KMS-11 (cell line): ENCODE results near the gene GSTM2.
A peak's percentile ranks its signal among the peaks of the same experiment; 100 is the strongest.

Experiments used
- H2AFZ ChIP-seq: fragments of 200-600 bp; sonication (generic); 2 replicates; pipeline ENCODE4 v1.6.1; 2016; ENCODE audit warnings: antibody characterized with exemption, mixed run types, low read depth
- H3K27ac ChIP-seq: fragments of 200-600 bp; sonication (generic); 2 replicates; pipeline ENCODE4 v1.6.1; 2016; ENCODE audit warnings: mild to moderate bottlenecking, mixed run types
- H3K27me3 ChIP-seq: fragments of 200-600 bp; sonication (generic); 2 replicates; pipeline ENCODE4 v1.6.1; 2017; ENCODE audit warnings: mild to moderate bottlenecking, low read depth, mixed run types, moderate library complexity; ENCODE audit not compliant: insufficient read depth
- H3K36me3 ChIP-seq: fragments of 200-600 bp; sonication (generic); 2 replicates; pipeline ENCODE4 v1.6.1; 2017; ENCODE audit warnings: mild to moderate bottlenecking, mixed run types; ENCODE audit not compliant: insufficient read depth
- H3K4me1 ChIP-seq: fragments of 200-600 bp; sonication (generic); 2 replicates; pipeline ENCODE4 v1.6.1; 2016; ENCODE audit warnings: mild to moderate bottlenecking, low read depth, mixed run types; ENCODE audit not compliant: poor library complexity, severe bottlenecking
- H3K4me2 ChIP-seq: fragments of 200-600 bp; sonication (generic); 2 replicates; pipeline ENCODE4 v1.7.0; 2016; ENCODE audit warnings: mild to moderate bottlenecking, mixed run types
- H3K4me3 ChIP-seq: fragments of 200-600 bp; sonication (generic); IDR thresholded peaks from 2 replicates; pipeline ENCODE4 v1.6.1; 2017; ENCODE audit warnings: low read depth, low read length, mixed read lengths; ENCODE audit not compliant: insufficient read depth
- H3K79me2 ChIP-seq: fragments of 200-600 bp; sonication (generic); 2 replicates; pipeline ENCODE4 v1.6.1; 2016; ENCODE audit warnings: low read depth, mixed run types; ENCODE audit not compliant: insufficient read depth
- H3K9ac ChIP-seq: fragments of 200-600 bp; sonication (generic); 2 replicates; pipeline ENCODE4 v1.6.1; 2016; ENCODE audit warnings: mild to moderate bottlenecking, mixed run types
- H4K20me1 ChIP-seq: fragments of 200-600 bp; sonication (generic); 2 replicates; pipeline ENCODE4 v1.6.1; 2016; ENCODE audit warnings: mild to moderate bottlenecking, mixed run types; ENCODE audit not compliant: insufficient read depth
- CTCF ChIP-seq: fragments of 200-600 bp; sonication (generic); conservative IDR thresholded peaks from 2 replicates; pipeline ENCODE4 v1.6.1; 2017; ENCODE audit warnings: low read depth, mild to moderate bottlenecking, antibody characterized with exemption, low read length, moderate library complexity, mixed read lengths

GSTM2 gene

DNA sequence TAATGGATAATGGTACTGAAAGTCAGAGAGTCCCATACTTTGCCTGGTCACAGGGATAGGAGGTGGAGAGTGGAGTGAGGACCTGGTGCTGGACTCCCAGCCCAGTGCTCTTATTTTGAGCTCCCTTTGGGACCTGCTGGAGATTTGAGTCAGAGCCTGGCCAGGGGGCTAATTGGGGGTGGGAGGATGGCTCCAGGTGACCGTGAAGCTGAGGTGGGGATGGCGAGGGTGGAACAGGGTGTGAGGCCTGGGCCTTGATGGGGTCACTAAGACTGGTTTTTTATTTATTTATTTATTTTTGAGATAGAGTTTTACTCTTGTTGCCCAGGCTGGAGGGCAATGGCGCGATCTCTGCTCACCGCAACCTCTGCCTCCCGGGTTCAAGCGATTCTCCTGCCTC, 30.4 kb upstream of the GSTM2 start:
- Histone ChIP-seq H3K79me2 (no peaks in the 10 kb centered on the region), H3K4me3 (no peak overlapping the region), H3K36me3 (no peaks in the 10 kb centered on the region), H4K20me1 (no peaks in the 10 kb centered on the region), H3K27me3 (no peaks in the 10 kb centered on the region), H3K9ac (no peak overlapping the region), H3K4me1 (peaks cover 28% of the 10 kb centered on the region), H2AFZ (no peak overlapping the region), H3K27ac (no peak overlapping the region), H3K4me2 (no peak overlapping the region)
- no peak for TF ChIP-seq CTCF

DNA sequence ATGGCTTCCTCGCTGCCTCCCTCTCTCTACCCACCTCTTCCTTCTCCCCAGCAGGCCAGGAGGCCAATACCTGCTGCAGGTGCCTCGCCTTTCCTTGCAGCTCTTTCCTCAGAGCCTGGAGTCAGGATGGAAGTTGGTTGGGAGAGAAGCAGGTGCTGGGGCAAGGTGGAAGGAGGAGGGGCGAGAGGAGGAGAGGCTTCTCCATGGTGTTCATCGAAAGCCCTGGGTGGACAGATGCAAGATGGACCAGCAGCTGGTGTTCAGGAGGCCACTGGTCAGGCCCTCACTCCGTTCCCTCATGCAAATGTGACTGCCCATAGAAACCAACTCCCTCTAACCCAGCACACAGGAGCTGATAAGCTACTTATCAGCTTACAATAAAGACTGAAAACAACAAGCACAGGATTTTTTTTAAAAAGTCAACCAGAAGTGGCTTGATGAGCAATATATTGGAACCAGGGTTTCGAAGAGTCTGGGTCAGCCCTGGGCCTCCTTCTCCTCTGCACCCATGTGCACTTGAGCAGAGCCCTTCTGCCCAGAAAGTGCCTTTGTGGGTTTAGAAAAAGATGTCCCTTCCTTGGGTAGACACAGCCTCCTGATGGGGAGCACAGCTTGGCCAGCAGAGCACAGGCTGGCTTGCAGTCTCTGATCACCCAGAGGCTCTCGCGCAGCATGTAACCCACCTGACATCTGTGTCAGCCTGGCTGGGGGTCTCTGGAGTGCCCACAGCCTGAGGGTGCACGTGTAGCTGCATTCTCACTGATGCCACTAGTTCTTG, 28.6 kb upstream of the GSTM2 start:
- no peak for TF ChIP-seq CTCF
- Histone ChIP-seq H3K9ac (no peak overlapping the region), H3K4me2 (no peak overlapping the region), H3K4me1 (peaks cover 38% of the 10 kb centered on the region), H3K4me3 (no peak overlapping the region), H3K36me3 (no peaks in the 10 kb centered on the region), H2AFZ (no peak overlapping the region), H3K27me3 (no peaks in the 10 kb centered on the region), H3K79me2 (no peaks in the 10 kb centered on the region), H4K20me1 (no peaks in the 10 kb centered on the region), H3K27ac (no peak overlapping the region)

GRCh38 chr1:109639841-109640184, 28.0 kb upstream of the GSTM2 start:
- no peaks in the 10 kb centered on the region for H4K20me1 ChIP-seq
- H3K27me3 ChIP-seq = no peaks in the 10 kb centered on the region
- H3K9ac ChIP-seq = no peak overlapping the region
- H2AFZ ChIP-seq = no peak overlapping the region
- H3K36me3 ChIP-seq = no peaks in the 10 kb centered on the region
- no peak overlapping the region for H3K27ac ChIP-seq
- peaks cover 33% of the 10 kb centered on the region for H3K4me1 ChIP-seq
- no peak for TF ChIP-seq CTCF
- no peaks in the 10 kb centered on the region for H3K79me2 ChIP-seq
- H3K4me2 ChIP-seq = no peak overlapping the region
- no peak overlapping the region for H3K4me3 ChIP-seq

- no peak overlapping the region for H3K4me2 ChIP-seq
- H3K27ac ChIP-seq = no peak overlapping the region
- H4K20me1 ChIP-seq = no peaks in the 10 kb centered on the region
- H3K27me3 ChIP-seq = no peaks in the 10 kb centered on the region
- H3K36me3 ChIP-seq = no peaks in the 10 kb centered on the region
- H3K4me3 ChIP-seq = no peak overlapping the region
- H3K4me1 ChIP-seq = peaks cover 27% of the 10 kb centered on the region
- no peak overlapping the region for H3K9ac ChIP-seq
- no peak overlapping the region for H2AFZ ChIP-seq
- H3K79me2 ChIP-seq = no peaks in the 10 kb centered on the region
- TF ChIP-seq CTCF = peak; percentile 99
These were observed 27.5 kb upstream of the GSTM2 start for GRCh38 chr1:109640285-109640865.
